ENCODE data around the gene SLC47A2. TPM values are rescaled to one million over a fixed set of nuclear protein-coding genes. Genes with fewer than 3 reads are reported as not detected.

SLC47A2 gene
- total RNA-seq, 1 experiment from 2014 or later: not detected

DNA sequence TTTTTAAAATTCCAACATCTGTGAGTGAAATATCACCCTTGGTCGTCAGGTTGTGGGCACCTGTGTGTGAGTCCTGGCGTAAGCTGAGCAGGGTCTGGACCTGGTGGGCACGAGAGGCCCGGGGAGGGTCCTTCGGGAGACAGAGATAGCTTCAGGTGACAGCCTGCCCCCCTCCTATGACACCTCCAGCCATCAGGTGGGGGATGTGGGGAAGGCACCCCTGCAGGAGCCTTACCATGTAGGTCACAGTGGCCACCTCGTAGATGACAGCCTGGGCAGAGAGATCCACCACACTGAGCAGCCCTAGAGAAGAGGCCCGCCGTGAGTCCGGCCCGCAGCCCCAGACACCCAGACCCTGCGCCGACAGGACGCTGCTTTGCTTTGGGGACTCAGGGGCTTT lies 11.2 kb downstream of the SLC47A2 start:
- Histone ChIP-seq H3K4me1 (ENCODE audit: control insufficient read depth, insufficient read depth, low read length) (no peaks in the 10 kb centered on the region), H3K36me3 (ENCODE audit: control insufficient read depth, insufficient read depth, low read length) (no peaks in the 10 kb centered on the region), H3K27ac (ENCODE audit: low read length) (no peak overlapping the region), H3K4me3 (ENCODE audit: low read depth in 2 of 2, low read length in 2 of 2) (no peak overlapping the region), H3K9me3 (ENCODE audit: control insufficient read depth, insufficient read depth, low read depth, low read length) (no peaks in the 10 kb centered on the region), H3K27me3 (ENCODE audit: control insufficient read depth, insufficient read depth, low read length) (no peaks in the 10 kb centered on the region)
- ATAC-seq: no peak
- intact Hi-C loops (cut with micrococcal nuclease; ENCODE audit: unreplicated experiment): no loop called here
- no TSS peak for BruUV-seq (replicated peaks)
- no peak for TF ChIP-seq TCF7L2 (IDR thresholded peaks at IDR 0.05; ENCODE audit: low read depth, low read length)
- TF ChIP-seq, protein P1, sequence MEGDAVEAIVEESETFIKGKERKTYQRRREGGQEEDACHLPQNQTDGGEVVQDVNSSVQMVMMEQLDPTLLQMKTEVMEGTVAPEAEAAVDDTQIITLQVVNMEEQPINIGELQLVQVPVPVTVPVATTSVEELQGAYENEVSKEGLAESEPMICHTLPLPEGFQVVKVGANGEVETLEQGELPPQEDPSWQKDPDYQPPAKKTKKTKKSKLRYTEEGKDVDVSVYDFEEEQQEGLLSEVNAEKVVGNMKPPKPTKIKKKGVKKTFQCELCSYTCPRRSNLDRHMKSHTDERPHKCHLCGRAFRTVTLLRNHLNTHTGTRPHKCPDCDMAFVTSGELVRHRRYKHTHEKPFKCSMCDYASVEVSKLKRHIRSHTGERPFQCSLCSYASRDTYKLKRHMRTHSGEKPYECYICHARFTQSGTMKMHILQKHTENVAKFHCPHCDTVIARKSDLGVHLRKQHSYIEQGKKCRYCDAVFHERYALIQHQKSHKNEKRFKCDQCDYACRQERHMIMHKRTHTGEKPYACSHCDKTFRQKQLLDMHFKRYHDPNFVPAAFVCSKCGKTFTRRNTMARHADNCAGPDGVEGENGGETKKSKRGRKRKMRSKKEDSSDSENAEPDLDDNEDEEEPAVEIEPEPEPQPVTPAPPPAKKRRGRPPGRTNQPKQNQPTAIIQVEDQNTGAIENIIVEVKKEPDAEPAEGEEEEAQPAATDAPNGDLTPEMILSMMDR (IDR thresholded peaks at IDR 0.05): no peak
- TF ChIP-seq POLR2AphosphoS5 (IDR thresholded peaks at IDR 0.05; ENCODE audit: low read depth, low read length): no peak
- TF ChIP-seq REST (IDR thresholded peaks at IDR 0.05; ENCODE audit: insufficient read depth in 1 of 2, low read depth in 2 of 2, low read length in 1 of 2): no peak
- no peak for TF ChIP-seq SIN3A (IDR thresholded peaks at IDR 0.05; ENCODE audit: borderline replicate concordance, insufficient read depth, low read depth, low read length)
- ChIA-PET CTCF (no interaction called here), POLR2A (no interaction called here)
- no peak for DNase-seq (ENCODE audit: low read depth, low spot score)
- in situ Hi-C loops (cut with HindIII; ENCODE audit: low pct_unique_long_range_greater_than_20kb, low sequenced_read_pairs): no loop called here

DNA sequence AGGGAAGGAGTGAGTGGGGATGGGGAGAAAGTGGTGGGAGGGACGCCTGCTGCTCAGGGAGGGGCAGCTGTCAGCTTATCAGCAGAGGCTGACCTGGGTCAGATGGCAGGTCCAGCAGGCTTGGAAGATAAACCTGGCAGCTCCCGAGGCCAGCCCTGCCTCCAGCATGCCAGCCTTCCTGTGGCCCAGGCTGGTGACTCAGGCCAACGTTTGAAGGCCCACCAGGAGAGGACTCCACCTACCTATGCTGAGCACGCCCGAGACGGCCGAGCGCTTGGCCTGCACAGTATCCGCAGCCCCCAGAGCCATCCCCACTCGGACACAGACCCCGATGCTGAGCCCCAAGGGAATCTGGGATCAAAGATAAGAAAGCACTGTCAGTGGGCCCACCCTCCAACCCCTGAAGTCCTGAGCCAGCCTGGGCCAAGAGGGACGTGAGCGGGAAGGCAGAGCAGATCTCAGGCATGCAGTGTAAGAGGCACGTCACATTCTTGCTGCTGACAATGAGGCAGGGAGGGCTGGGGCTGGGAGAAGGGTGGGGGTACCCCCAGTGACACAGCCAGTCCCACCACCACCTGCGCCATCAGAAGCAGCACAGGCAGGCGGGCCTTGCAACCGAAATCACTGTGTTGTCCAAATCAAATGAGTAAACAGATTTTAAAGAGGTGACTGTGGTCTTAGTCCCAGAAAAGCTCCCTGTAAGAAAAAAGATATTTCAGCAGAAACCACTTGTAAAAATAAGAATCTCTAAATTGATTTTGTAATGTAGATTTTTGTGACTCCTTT lies 12.4 kb downstream of the SLC47A2 start:
- Histone ChIP-seq H3K4me3 (ENCODE audit: low read depth in 2 of 2, low read length in 2 of 2) (no peak overlapping the region), H3K4me1 (ENCODE audit: control insufficient read depth, insufficient read depth, low read length) (no peaks in the 10 kb centered on the region), H3K27ac (ENCODE audit: low read length) (no peak overlapping the region), H3K27me3 (ENCODE audit: control insufficient read depth, insufficient read depth, low read length) (no peaks in the 10 kb centered on the region), H3K9me3 (ENCODE audit: control insufficient read depth, insufficient read depth, low read depth, low read length) (no peaks in the 10 kb centered on the region), H3K36me3 (ENCODE audit: control insufficient read depth, insufficient read depth, low read length) (no peaks in the 10 kb centered on the region)
- ATAC-seq (no peak), DNase-seq (ENCODE audit: low read depth, low spot score) (no peak)
- no TSS peak for BruUV-seq (replicated peaks)
- in situ Hi-C loops (cut with HindIII; ENCODE audit: low pct_unique_long_range_greater_than_20kb, low sequenced_read_pairs) (no loop called here), intact Hi-C loops (cut with micrococcal nuclease; ENCODE audit: unreplicated experiment) (no loop called here)
- CTCF ChIA-PET: no interaction called here
- TF ChIP-seq TCF7L2 (IDR thresholded peaks at IDR 0.05; ENCODE audit: low read depth, low read length) (no peak), REST (IDR thresholded peaks at IDR 0.05; ENCODE audit: insufficient read depth in 1 of 2, low read depth in 2 of 2, low read length in 1 of 2) (no peak), SIN3A (IDR thresholded peaks at IDR 0.05; ENCODE audit: borderline replicate concordance, insufficient read depth, low read depth, low read length) (no peak), POLR2AphosphoS5 (IDR thresholded peaks at IDR 0.05; ENCODE audit: low read depth, low read length) (no peak)
- TF ChIP-seq, protein P1 (IDR thresholded peaks at IDR 0.05): no peak
- POLR2A ChIA-PET: no interaction called here
